ENCODE data around the gene GRWD1.

The GRWD1 gene

GRCh38 chr19:48397263-48398101 lies 48.3 kb upstream of the GRWD1 start:
- Histone ChIP-seq H3K79me1 (replicated peaks; ENCODE audit: low read length, poor library complexity, severe bottlenecking) (peaks cover 3% of the 10 kb centered on the region), H2BK120ac (ENCODE audit: low read depth, low read length) (peak overlapping the region; percentile 89), H2BK5ac (ENCODE audit: low read depth, low read length, poor library complexity, severe bottlenecking) (no peak overlapping the region), H3K4me1 (ENCODE audit: control insufficient read depth, insufficient read depth, low read depth, low read length) (peaks cover 36% of the 10 kb centered on the region), H3K9me3 (ENCODE audit: control insufficient read depth, low read length) (no peaks in the 10 kb centered on the region), H3K4me3 (ENCODE audit: insufficient read depth in 1 of 2, low read depth in 1 of 2, low read length in 2 of 2) (peak overlapping the region; percentile 48 to 88), H3K36me3 (ENCODE audit: control insufficient read depth in 1 of 2, insufficient read depth in 2 of 2, low read depth in 1 of 2, low read length in 2 of 2) (no peaks in the 10 kb centered on the region), H3K4me2 (ENCODE audit: low read length, poor library complexity, severe bottlenecking) (peak overlapping the region; percentile 42), H4K91ac (ENCODE audit: low read length) (peak overlapping the region; percentile 2), H3K18ac (ENCODE audit: low read depth in 1 of 2, low read length in 2 of 2) (peak overlapping the region; percentile 41 to 67), H2BK15ac (ENCODE audit: low read depth, poor library complexity, severe bottlenecking) (peak overlapping the region; percentile 49), H2AFZ (ENCODE audit: low read depth, low read length) (no peak overlapping the region), H2BK12ac (ENCODE audit: low read length in 2 of 2) (peak overlapping the region in 1 of 2 experiments; percentile 2), H2AK5ac (ENCODE audit: low read length, severe bottlenecking) (no peak overlapping the region), H3K4ac (ENCODE audit: low read depth in 1 of 2, low read length in 2 of 2) (peak overlapping the region; percentile 8 to 41), H3K23ac (ENCODE audit: low read length in 2 of 2) (no peak overlapping the region), H3K27me3 (ENCODE audit: control insufficient read depth in 1 of 2, insufficient read depth in 1 of 2, low read length in 2 of 2) (peaks cover 31 to 34% of the 10 kb centered on the region in 2 experiments), H3K27ac (ENCODE audit: low read length, poor library complexity, severe bottlenecking) (no peak overlapping the region), H4K8ac (ENCODE audit: low read length) (peak overlapping the region; percentile 97), H3K9ac (ENCODE audit: low read length) (peak overlapping the region; percentile 92), H3K14ac (ENCODE audit: low read length in 2 of 2) (peak overlapping the region in 1 of 2 experiments; percentile 53)
- 57% methylated on average over 22 of the region's 22 CpGs for WGBS
- DNase-seq = peak; percentile 21

DNA sequence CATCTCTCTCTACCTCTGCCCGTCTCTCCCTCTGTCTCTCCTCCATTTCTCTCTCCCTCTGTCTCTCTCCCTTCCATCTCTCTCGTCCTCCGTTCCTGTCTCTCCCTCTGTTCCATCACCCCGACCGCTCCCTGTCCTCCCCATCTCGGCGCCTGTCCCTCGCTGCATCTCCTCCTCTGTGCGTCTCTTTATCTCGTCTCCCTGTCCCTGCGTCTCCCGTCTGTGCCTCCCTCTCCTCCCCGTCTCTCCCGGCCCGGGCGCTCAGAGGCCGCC lies 47.7 kb upstream of the GRWD1 start:
- Histone ChIP-seq H2AK5ac (ENCODE audit: low read length, severe bottlenecking) (no peak overlapping the region), H3K36me3 (ENCODE audit: control insufficient read depth in 1 of 2, insufficient read depth in 2 of 2, low read depth in 1 of 2, low read length in 2 of 2) (no peaks in the 10 kb centered on the region), H3K14ac (ENCODE audit: low read length in 2 of 2) (peak overlapping the region in 1 of 2 experiments; percentile 53), H4K8ac (ENCODE audit: low read length) (peak overlapping the region; percentile 97), H3K79me1 (replicated peaks; ENCODE audit: low read length, poor library complexity, severe bottlenecking) (peaks cover 3% of the 10 kb centered on the region), H3K27me3 (ENCODE audit: control insufficient read depth in 1 of 2, insufficient read depth in 1 of 2, low read length in 2 of 2) (peaks cover 28 to 31% of the 10 kb centered on the region in 2 experiments), H2BK5ac (ENCODE audit: low read depth, low read length, poor library complexity, severe bottlenecking) (no peak overlapping the region), H3K18ac (ENCODE audit: low read depth in 1 of 2, low read length in 2 of 2) (peak overlapping the region; percentile 41 to 95), H2BK15ac (ENCODE audit: low read depth, poor library complexity, severe bottlenecking) (peak overlapping the region; percentile 57), H3K4me1 (ENCODE audit: control insufficient read depth, insufficient read depth, low read depth, low read length) (peaks cover 36% of the 10 kb centered on the region), H3K9me3 (ENCODE audit: control insufficient read depth, low read length) (no peaks in the 10 kb centered on the region), H3K4me3 (ENCODE audit: insufficient read depth in 1 of 2, low read depth in 1 of 2, low read length in 2 of 2) (peak overlapping the region; percentile 48 to 88), H3K9ac (ENCODE audit: low read length) (peak overlapping the region; percentile 92), H3K4me2 (ENCODE audit: low read length, poor library complexity, severe bottlenecking) (peak overlapping the region; percentile 42), H3K23ac (ENCODE audit: low read length in 2 of 2) (no peak overlapping the region), H2AFZ (ENCODE audit: low read depth, low read length) (peak overlapping the region; percentile 11), H2BK12ac (ENCODE audit: low read length in 2 of 2) (no peak overlapping the region), H2BK120ac (ENCODE audit: low read depth, low read length) (peak overlapping the region; percentile 89), H3K27ac (ENCODE audit: low read length, poor library complexity, severe bottlenecking) (no peak overlapping the region), H4K91ac (ENCODE audit: low read length) (peak overlapping the region; percentile 2), H3K4ac (ENCODE audit: low read depth in 1 of 2, low read length in 2 of 2) (peak overlapping the region; percentile 84 to 86)
- peak; percentile 37 for DNase-seq
- WGBS = 9% methylated on average over 16 of the region's 17 CpGs

DNA sequence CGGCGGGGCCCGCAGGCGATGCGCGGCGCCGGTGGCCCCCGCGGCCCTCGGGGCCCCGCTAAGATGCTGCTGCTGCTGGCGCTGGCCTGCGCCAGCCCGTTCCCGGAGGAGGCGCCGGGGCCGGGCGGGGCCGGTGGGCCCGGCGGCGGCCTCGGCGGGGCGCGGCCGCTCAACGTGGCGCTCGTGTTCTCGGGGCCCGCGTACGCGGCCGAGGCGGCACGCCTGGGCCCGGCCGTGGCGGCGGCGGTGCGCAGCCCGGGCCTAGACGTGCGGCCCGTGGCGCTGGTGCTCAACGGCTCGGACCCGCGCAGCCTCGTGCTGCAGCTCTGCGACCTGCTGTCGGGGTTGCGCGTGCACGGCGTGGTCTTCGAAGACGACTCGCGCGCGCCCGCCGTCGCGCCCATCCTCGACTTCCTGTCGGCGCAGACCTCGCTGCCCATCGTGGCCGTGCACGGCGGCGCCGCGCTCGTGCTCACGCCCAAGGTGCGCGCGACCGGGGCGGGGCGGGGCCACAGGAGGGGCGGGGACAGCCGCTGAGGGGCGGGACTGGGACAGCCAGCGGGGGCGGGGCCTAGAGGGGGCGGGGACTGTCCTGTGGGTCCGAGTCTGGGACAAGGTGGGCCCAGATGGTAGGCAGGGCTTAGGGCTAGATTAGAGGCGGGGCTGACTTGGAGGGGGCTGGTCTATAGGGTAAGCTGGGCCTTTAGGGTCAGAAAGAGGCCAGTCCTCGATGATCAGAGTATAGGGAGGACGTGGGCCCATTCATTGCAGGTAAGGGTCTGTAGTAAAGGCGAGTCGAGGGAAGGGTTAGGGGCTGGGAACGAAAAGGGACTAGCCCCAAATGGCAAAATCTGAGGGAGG lies 47.2 kb upstream of the GRWD1 start:
- Histone ChIP-seq H3K36me3 (ENCODE audit: control insufficient read depth in 1 of 2, insufficient read depth in 2 of 2, low read depth in 1 of 2, low read length in 2 of 2) (no peaks in the 10 kb centered on the region), H4K8ac (ENCODE audit: low read length) (peak overlapping the region; percentile 97), H3K9me3 (ENCODE audit: control insufficient read depth, low read length) (no peaks in the 10 kb centered on the region), H3K4ac (ENCODE audit: low read depth in 1 of 2, low read length in 2 of 2) (peak overlapping the region; percentile 84 to 86), H3K4me1 (ENCODE audit: control insufficient read depth, insufficient read depth, low read depth, low read length) (peaks cover 32% of the 10 kb centered on the region), H3K9ac (ENCODE audit: low read length) (peak overlapping the region; percentile 92), H2AFZ (ENCODE audit: low read depth, low read length) (peak overlapping the region; percentile 58), H3K27ac (ENCODE audit: low read length, poor library complexity, severe bottlenecking) (peak overlapping the region; percentile 8), H3K4me3 (ENCODE audit: insufficient read depth in 1 of 2, low read depth in 1 of 2, low read length in 2 of 2) (peak overlapping the region; percentile 48 to 88), H3K4me2 (ENCODE audit: low read length, poor library complexity, severe bottlenecking) (peak overlapping the region; percentile 42), H3K23ac (ENCODE audit: low read length in 2 of 2) (no peak overlapping the region), H4K91ac (ENCODE audit: low read length) (peak overlapping the region; percentile 2), H2BK5ac (ENCODE audit: low read depth, low read length, poor library complexity, severe bottlenecking) (no peak overlapping the region), H3K18ac (ENCODE audit: low read depth in 1 of 2, low read length in 2 of 2) (peak overlapping the region; percentile 88 to 95), H2BK15ac (ENCODE audit: low read depth, poor library complexity, severe bottlenecking) (peak overlapping the region; percentile 57), H2AK5ac (ENCODE audit: low read length, severe bottlenecking) (peak overlapping the region; percentile 68), H3K79me1 (replicated peaks; ENCODE audit: low read length, poor library complexity, severe bottlenecking) (peaks cover 3% of the 10 kb centered on the region), H3K27me3 (ENCODE audit: control insufficient read depth in 1 of 2, insufficient read depth in 1 of 2, low read length in 2 of 2) (peaks cover 22 to 30% of the 10 kb centered on the region in 2 experiments), H3K14ac (ENCODE audit: low read length in 2 of 2) (peak overlapping the region in 1 of 2 experiments; percentile 79), H2BK12ac (ENCODE audit: low read length in 2 of 2) (peak overlapping the region; percentile 22 to 83), H2BK120ac (ENCODE audit: low read depth, low read length) (peak overlapping the region; percentile 37)
- peak; percentile 78 for DNase-seq
- 6% methylated on average over 84 of the region's 104 CpGs for WGBS

Measured in mesenchymal stem cell (in vitro differentiated cells and primary cell).